WI38 (cell line): ENCODE measurements around the gene ZNF597.
"Not testable (repeated sequence)": the region's sequence is repeated elsewhere in the genome, so short reads cannot be mapped to it uniquely, and the experiment has no call there.

Experiments
- H3K4me3 ChIP-seq: 2 replicates; pipeline ENCODE4 v1.5.1; 2011; ENCODE audit warnings: low read depth, mild to moderate bottlenecking, control low read depth, low read length
- CTCF ChIP-seq: IDR thresholded peaks from 2 replicates; pipeline ENCODE4 v1.5.1; 2012; ENCODE audit warnings: low read depth, mild to moderate bottlenecking, control low read depth, low read length

ZNF597 gene

GRCh38 chr16:3479654-3480216, 36.4 kb upstream of the ZNF597 start:
- no peak for TF ChIP-seq CTCF
- H3K4me3 ChIP-seq: no peak overlapping the region

- TF ChIP-seq CTCF: no peak
- H3K4me3 ChIP-seq: no peak overlapping the region
Observed at GRCh38 chr16:3478242-3478925, 35.1 kb upstream of the ZNF597 start.

GRCh38 chr16:3476409-3476808, 33.1 kb upstream of the ZNF597 start:
- H3K4me3 ChIP-seq: no peak overlapping the region
- no peak for TF ChIP-seq CTCF

GRCh38 chr16:3475604-3476375, 32.5 kb upstream of the ZNF597 start:
- TF ChIP-seq CTCF: no peak

GRCh38 chr16:3474870-3475269, 31.6 kb upstream of the ZNF597 start:
- not testable (repeated sequence) for H3K4me3 ChIP-seq

More at GRCh38 chr16:3475604-3476375, 32.5 kb upstream of the ZNF597 start:
- no peak overlapping the region for H3K4me3 ChIP-seq

- no peak overlapping the region for H3K4me3 ChIP-seq
- no peak for TF ChIP-seq CTCF
Observed at GRCh38 chr16:3474136-3474779, 31.0 kb upstream of the ZNF597 start.

GRCh38 chr16:3473596-3473943, 30.3 kb upstream of the ZNF597 start:
- H3K4me3 ChIP-seq: not testable (repeated sequence)
